IPS DF 6.9 (cell line): ENCODE data around the gene PCED1B.
"Not testable (repeated sequence)": the region's sequence is repeated elsewhere in the genome, so short reads cannot be mapped to it uniquely, and the experiment has no call there.

ENCODE experiments used
- DNase-seq: peaks from one replicate; pipeline ENCODE4 v3.0.0-alpha.2; 2013; ENCODE audit warnings: low read depth, low spot score
- H3K27ac ChIP-seq: one replicate; pipeline ENCODE4 v1.5.1; 2013; ENCODE audit warnings: low read length, control low read depth
- H3K27me3 ChIP-seq: 2 replicates; pipeline ENCODE4 v1.6.1; 2013; ENCODE audit warnings: mild to moderate bottlenecking, low read length; ENCODE audit not compliant: control insufficient read depth, insufficient read depth
- H3K36me3 ChIP-seq: 2 replicates; pipeline ENCODE4 v1.6.1; 2013; ENCODE audit warnings: low read length; ENCODE audit not compliant: control insufficient read depth, insufficient read depth
- H3K4me1 ChIP-seq: 2 replicates; pipeline ENCODE4 v1.6.1; 2013; ENCODE audit warnings: low read length; ENCODE audit not compliant: control insufficient read depth, insufficient read depth
- H3K4me3 ChIP-seq: 2 replicates; pipeline ENCODE4 v1.5.1; 2013; ENCODE audit warnings: mild to moderate bottlenecking, low read length
- H3K9me3 ChIP-seq: 2 replicates; pipeline ENCODE4 v1.6.1; 2013; ENCODE audit warnings: low read length, inconsistent platforms; ENCODE audit not compliant: control insufficient read depth, insufficient read depth
- WGBS: extraction: QIAGEN DNeasy Blood & Tissue Kit; methylation state at CpG from one replicate; pipeline ENCODE4 v1.1.7; 2013; ENCODE audit warnings: mixed read lengths, missing lambda C conversion rate; ENCODE audit not compliant: insufficient read length, insufficient coverage; 5-methylcytosine and 5-hydroxymethylcytosine counted together

Gene PCED1B

GRCh38 chr12:47041327-47041726 is 38.1 kb upstream of the PCED1B start:
- WGBS: no CpG with 5 or more reads among the region's 4 CpGs
- Histone ChIP-seq H3K9me3 (no peaks in the 10 kb centered on the region), H3K27ac (no peak overlapping the region), H3K4me1 (no peaks in the 10 kb centered on the region), H3K4me3 (no peak overlapping the region), H3K36me3 (no peaks in the 10 kb centered on the region), H3K27me3 (no peaks in the 10 kb centered on the region)
- DNase-seq: no peak

- no peak overlapping the region for H3K4me3 ChIP-seq
- H3K27me3 ChIP-seq: no peaks in the 10 kb centered on the region
- no peak for DNase-seq
- H3K9me3 ChIP-seq: peaks cover 1% of the 10 kb centered on the region; the same call in 1 of the 2 replicates
- no peak overlapping the region for H3K27ac ChIP-seq
- H3K4me1 ChIP-seq: no peaks in the 10 kb centered on the region
- no peaks in the 10 kb centered on the region for H3K36me3 ChIP-seq
Observed at GRCh38 chr12:47048541-47048940, 30.9 kb upstream of the PCED1B start.

- not testable (repeated sequence) for H3K4me1 ChIP-seq, H3K9me3 ChIP-seq, H3K36me3 ChIP-seq, H3K27ac ChIP-seq, H3K27me3 ChIP-seq, H3K4me3 ChIP-seq, DNase-seq
- WGBS: no CpG with 5 or more reads among the region's 3 CpGs
Observed at GRCh38 chr12:47051291-47051690, 28.1 kb upstream of the PCED1B start.

GRCh38 chr12:47052274-47052673 is 27.1 kb upstream of the PCED1B start:
- WGBS: no CpG with 5 or more reads among the region's 2 CpGs
- DNase-seq: no peak
- Histone ChIP-seq H3K4me3 (no peak overlapping the region), H3K36me3 (no peaks in the 10 kb centered on the region), H3K27me3 (no peaks in the 10 kb centered on the region), H3K4me1 (no peaks in the 10 kb centered on the region), H3K27ac (no peak overlapping the region), H3K9me3 (peaks cover 1% of the 10 kb centered on the region; the same call in 1 of the 2 replicates)

- H3K36me3 ChIP-seq: no peaks in the 10 kb centered on the region
- no peak for DNase-seq
- H3K27ac ChIP-seq: no peak overlapping the region
- peaks cover 1% of the 10 kb centered on the region; the same call in 1 of the 2 replicates for H3K9me3 ChIP-seq
- H3K4me1 ChIP-seq: no peaks in the 10 kb centered on the region
- H3K4me3 ChIP-seq: no peak overlapping the region
- H3K27me3 ChIP-seq: no peaks in the 10 kb centered on the region
Observed at GRCh38 chr12:47053961-47054360, 25.5 kb upstream of the PCED1B start.

GRCh38 chr12:47054659-47055058 is 24.8 kb upstream of the PCED1B start:
- no peaks in the 10 kb centered on the region for H3K27me3 ChIP-seq
- no peak overlapping the region for H3K4me3 ChIP-seq
- H3K4me1 ChIP-seq: no peaks in the 10 kb centered on the region
- H3K9me3 ChIP-seq: peaks cover 1% of the 10 kb centered on the region; the same call in 1 of the 2 replicates
- no peaks in the 10 kb centered on the region for H3K36me3 ChIP-seq
- no peak for DNase-seq
- H3K27ac ChIP-seq: no peak overlapping the region
- no CpG with 5 or more reads among the region's 4 CpGs for WGBS

GRCh38 chr12:47055856-47056255 is 23.6 kb upstream of the PCED1B start:
- not testable (repeated sequence) for H3K9me3 ChIP-seq, H3K27ac ChIP-seq, DNase-seq, H3K36me3 ChIP-seq, H3K4me1 ChIP-seq, H3K27me3 ChIP-seq, H3K4me3 ChIP-seq
- WGBS: no CpG with 5 or more reads among the region's 3 CpGs

GRCh38 chr12:47056944-47057343 is 22.5 kb upstream of the PCED1B start:
- not testable (repeated sequence) for H3K36me3 ChIP-seq, H3K27me3 ChIP-seq, H3K9me3 ChIP-seq, H3K4me3 ChIP-seq, H3K27ac ChIP-seq, DNase-seq, H3K4me1 ChIP-seq
- no CpG with 5 or more reads among the region's 12 CpGs for WGBS

- not testable (repeated sequence) for H3K4me3 ChIP-seq, H3K9me3 ChIP-seq, H3K27ac ChIP-seq, DNase-seq, H3K4me1 ChIP-seq, H3K27me3 ChIP-seq, H3K36me3 ChIP-seq
- no CpG with 5 or more reads among the region's 2 CpGs for WGBS
Observed at GRCh38 chr12:47058640-47059039, 20.8 kb upstream of the PCED1B start.

GRCh38 chr12:47065546-47065945 is 13.9 kb upstream of the PCED1B start:
- Histone ChIP-seq H3K4me3 (no peak overlapping the region), H3K36me3 (no peaks in the 10 kb centered on the region), H3K27me3 (no peaks in the 10 kb centered on the region), H3K9me3 (no peaks in the 10 kb centered on the region), H3K4me1 (peaks cover 2% of the 10 kb centered on the region), H3K27ac (no peak overlapping the region)
- no peak for DNase-seq
- WGBS: no CpG with 5 or more reads among the region's 1 CpG

GRCh38 chr12:47066278-47067025 is 13.0 kb upstream of the PCED1B start:
- no peak for DNase-seq
- no peak overlapping the region for H3K27ac ChIP-seq
- no CpG with 5 or more reads among the region's 6 CpGs for WGBS

More at GRCh38 chr12:47066278-47067025, 13.0 kb upstream of the PCED1B start:
- no peak overlapping the region for H3K4me3 ChIP-seq
- H3K4me1 ChIP-seq: peaks cover 2% of the 10 kb centered on the region
- H3K36me3 ChIP-seq: no peaks in the 10 kb centered on the region
- H3K9me3 ChIP-seq: no peaks in the 10 kb centered on the region
- no peaks in the 10 kb centered on the region for H3K27me3 ChIP-seq
